ENCODE results near the gene PODXL2.

- TF ChIP-seq POLR2A (IDR thresholded peaks at IDR 0.05; ENCODE audit: low read length) (no peak), GATA1 (IDR thresholded peaks at IDR 0.05; ENCODE audit: low read depth, low read length) (no peak)
Observed at GRCh38 chr3:127707851-127708411, 78.9 kb downstream of the PODXL2 start.
